Testis (tissue), 3 donors: ENCODE data around the gene DMD. TPM values are rescaled to one million over a fixed set of nuclear protein-coding genes. Genes with fewer than 3 reads are reported as not detected.

ENCODE experiments used
- DNase-seq: peaks from one replicate; pipeline ENCODE4 v3.0.0-alpha.2; 2019
- H3K27ac ChIP-seq, 2 donors: fragments of 200-600 bp; sonication (generic); one replicate each; pipeline ENCODE4 v1.5.1; 2019
- H3K27me3 ChIP-seq: fragments of 200-600 bp; sonication (generic); one replicate; pipeline ENCODE4 v1.5.1; 2019
- H3K36me3 ChIP-seq: fragments of 200-600 bp; sonication (generic); one replicate; pipeline ENCODE4 v1.5.1; 2017; ENCODE audit warnings: low read depth; ENCODE audit errors: missing control alignments
- H3K4me1 ChIP-seq: fragments of 200-600 bp; sonication (generic); one replicate; pipeline ENCODE4 v1.5.1; 2019
- H3K4me3 ChIP-seq, 2 donors: fragments of 200-600 bp; sonication (generic); one replicate each; pipeline ENCODE4 v1.5.1; 2017 to 2019
- H3K9me3 ChIP-seq: fragments of 200-600 bp; sonication (generic); one replicate; pipeline ENCODE4 v1.5.1; 2017
- CTCF ChIP-seq, 3 experiments: fragments of 450-650 bp in 2 of 3; fragments of 200-600 bp in 1 of 3; sonication (generic) in 1 of 3; IDR thresholded peaks; one replicate each; pipeline ENCODE4 v1.5.1; 2016 to 2019; ENCODE audit warnings: antibody characterized with exemption in 3 of 3, mild to moderate bottlenecking in 2 of 3, moderate library complexity in 1 of 3
- POLR2A ChIP-seq: fragments of 450-650 bp; IDR thresholded peaks from one replicate; pipeline ENCODE4 v1.6.1; 2017; ENCODE audit warnings: antibody characterized with exemption, mild to moderate bottlenecking, moderate library complexity
- WGBS, 2 donors: methylation state at CpG; one replicate each; pipeline ENCODE4 v1.1.5; 2018; 5-methylcytosine and 5-hydroxymethylcytosine counted together
- intact Hi-C: fragments of 100-400 bp; cut with DNase I; formaldehyde crosslinking; loops from one replicate; pipeline ENCODE4 v1.15.1; 2023; ENCODE audit warnings: low total_unique reads
- polyA plus RNA-seq: library from polyadenylated mRNA; stranded (reverse); fragments of 350-450 nt; fragmentation: Illumina TruSeq; extraction: RNeasy Lipid Tissue Mini Kit (QIAGEN cat#74804); gene quantifications from one replicate; pipeline ENCODE4 v1.2.3, GENCODE V29; 2014; ENCODE audit warnings: low read depth, low replicate concordance; ENCODE audit not compliant: insufficient read depth
- total RNA-seq, 2 donors: library from RNA; depleted of rRNA; stranded (reverse); fragments of >200 nt; gene quantifications; one replicate each; pipeline ENCODE4 v1.2.3, GENCODE V29; 2016

The DMD gene
- total and polyA plus RNA-seq, 3 donors from 2014 or later: 11.3 to 34.1 (median 24.2) TPM

- H3K36me3 ChIP-seq: no peaks in the 10 kb centered on the region
- H3K27ac ChIP-seq: no peak overlapping the region
- H3K9me3 ChIP-seq: no peaks in the 10 kb centered on the region
- no peak overlapping the region for H3K4me3 ChIP-seq
- no peak for DNase-seq
- TF ChIP-seq CTCF (IDR thresholded peaks at IDR 0.05) (no peak), POLR2A (no peak)
- WGBS, 2 donors: 87 to 95% methylated on average over 4 of the region's 5 CpGs
- H3K27me3 ChIP-seq: no peaks in the 10 kb centered on the region
- no peaks in the 10 kb centered on the region for H3K4me1 ChIP-seq
- intact Hi-C loops: no loop called here
Measured at GRCh38 chrX:32851556-32851955, 359.8 kb downstream of the DMD start.

GRCh38 chrX:32847921-32848320, 363.4 kb downstream of the DMD start:
- Histone ChIP-seq H3K4me1 (no peaks in the 10 kb centered on the region), H3K9me3 (no peaks in the 10 kb centered on the region), H3K36me3 (no peaks in the 10 kb centered on the region), H3K27me3 (no peaks in the 10 kb centered on the region), H3K27ac (no peak overlapping the region), H3K4me3 (no peak overlapping the region)
- TF ChIP-seq CTCF (IDR thresholded peaks at IDR 0.05) (no peak), POLR2A (no peak)
- WGBS, 2 donors: 81 to 90% methylated on average over 5 of the region's 5 CpGs
- intact Hi-C loops: no loop called here
- DNase-seq: no peak

- Histone ChIP-seq H3K27ac (no peak overlapping the region), H3K4me3 (no peak overlapping the region), H3K9me3 (no peaks in the 10 kb centered on the region), H3K4me1 (no peaks in the 10 kb centered on the region), H3K36me3 (no peaks in the 10 kb centered on the region), H3K27me3 (no peaks in the 10 kb centered on the region)
- no peak for DNase-seq
- 84% methylated on average over 4 of the region's 4 CpGs; no CpG with 5 or more reads in 1 of the 2 donors for WGBS, 2 donors
- intact Hi-C loops: no loop called here
- TF ChIP-seq POLR2A (no peak), CTCF (IDR thresholded peaks at IDR 0.05) (no peak)
Measured at GRCh38 chrX:32842053-32842452, 369.3 kb downstream of the DMD start.

GRCh38 chrX:32839781-32840180, 371.6 kb downstream of the DMD start:
- 92 to 100% methylated on average over 3 to 6 of the region's 6 CpGs for WGBS, 2 donors
- Histone ChIP-seq H3K36me3 (no peaks in the 10 kb centered on the region), H3K4me3 (no peak overlapping the region), H3K4me1 (no peaks in the 10 kb centered on the region), H3K9me3 (no peaks in the 10 kb centered on the region), H3K27me3 (no peaks in the 10 kb centered on the region), H3K27ac (no peak overlapping the region)
- no peak for DNase-seq
- no peak for TF ChIP-seq CTCF (IDR thresholded peaks at IDR 0.05)
- intact Hi-C loops: no loop called here

- no peak for TF ChIP-seq CTCF (IDR thresholded peaks at IDR 0.05)
- TF ChIP-seq POLR2A: no peak
- Histone ChIP-seq H3K9me3 (no peaks in the 10 kb centered on the region), H3K27me3 (no peaks in the 10 kb centered on the region), H3K4me3 (no peak overlapping the region), H3K4me1 (no peaks in the 10 kb centered on the region), H3K27ac (no peak overlapping the region), H3K36me3 (no peaks in the 10 kb centered on the region)
- DNase-seq: no peak
- intact Hi-C loops: no loop called here
- 54 to 70% methylated on average over 2 of the region's 2 CpGs for WGBS, 2 donors
Measured at GRCh38 chrX:32825009-32825408, 386.3 kb downstream of the DMD start.
